A673 (cell line): ENCODE results near the gene MTMR8. TPM values are rescaled to one million over a fixed set of nuclear protein-coding genes. Genes with fewer than 3 reads are reported as not detected.

Source experiments
- BruUV-seq: library from RNA; stranded (reverse); fragments of 400-500 nt; replicated peaks from 2 replicates; lab custom pipeline; 2021; lab: Mats Ljungman, UMichigan
- CTCF ChIA-PET: fragments of 300-600 bp; sonication (Branson Sonifier 250); formaldehyde crosslinking; loops from one replicate; lab custom pipeline; 2022; ENCODE audit warnings: antibody characterized with exemption; lab: Charles Lee
- POLR2A ChIA-PET: fragments of 300-600 bp; sonication (Branson Sonifier 250); formaldehyde crosslinking; loops from one replicate; lab custom pipeline; 2022; ENCODE audit warnings: antibody characterized with exemption; ENCODE audit not compliant: low non-redundant PET; lab: Charles Lee
- DNase-seq: peaks from one replicate; pipeline ENCODE4 v3.0.0-alpha.2; 2015; ENCODE audit warnings: low spot score
- H3K27ac ChIP-seq: fragments of 200-600 bp; sonication (generic); 2 replicates; pipeline ENCODE4 v1.5.1; 2016; ENCODE audit warnings: mixed run types, low read depth, mild to moderate bottlenecking, mixed read lengths, antibody characterized with exemption, low read length; ENCODE audit not compliant: poor library complexity, severe bottlenecking
- H3K27me3 ChIP-seq: fragments of 200-600 bp; sonication (generic); replicated peaks from 2 replicates; pipeline ENCODE4 v1.6.1; 2017; ENCODE audit warnings: mixed run types, low read depth, mild to moderate bottlenecking, mixed read lengths, antibody characterized with exemption, low read length; ENCODE audit not compliant: insufficient read depth, poor library complexity
- H3K36me3 ChIP-seq: fragments of 200-600 bp; sonication (generic); 2 replicates; pipeline ENCODE4 v1.6.1; 2016; ENCODE audit warnings: mixed run types, mild to moderate bottlenecking, mixed read lengths, antibody characterized with exemption, low read length; ENCODE audit not compliant: insufficient read depth, poor library complexity, severe bottlenecking
- H3K4me1 ChIP-seq: fragments of 200-600 bp; sonication (generic); 2 replicates; pipeline ENCODE4 v1.6.1; 2017; ENCODE audit warnings: mixed run types, mild to moderate bottlenecking, mixed read lengths, antibody characterized with exemption, low read length; ENCODE audit not compliant: insufficient read depth, poor library complexity, severe bottlenecking
- H3K4me3 ChIP-seq: fragments of 200-600 bp; sonication (generic); 2 replicates; pipeline ENCODE4 v1.5.1; 2016; ENCODE audit warnings: low read depth, mixed run types, mild to moderate bottlenecking, mixed read lengths, low read length; ENCODE audit not compliant: poor library complexity, severe bottlenecking
- H3K9me3 ChIP-seq: fragments of 200-600 bp; sonication (generic); 2 replicates; pipeline ENCODE4 v1.6.1; 2016; ENCODE audit warnings: mixed run types, low read depth, mild to moderate bottlenecking, mixed read lengths, antibody characterized with exemption, low read length; ENCODE audit not compliant: poor library complexity, severe bottlenecking
- CTCF ChIP-seq: fragments of 300-800, 200-600 bp; sonication (generic); conservative IDR thresholded peaks from 2 replicates; pipeline ENCODE4 v1.5.1; 2017; ENCODE audit warnings: low read depth, mild to moderate bottlenecking, antibody characterized with exemption, low read length, moderate library complexity, mixed read lengths
- EZH2 ChIP-seq: fragments of 200-600 bp; sonication (generic); IDR thresholded peaks from 2 replicates; pipeline ENCODE4 v1.6.1; 2017; ENCODE audit warnings: borderline replicate concordance, low read depth, mild to moderate bottlenecking, mixed read lengths, antibody characterized with exemption, low read length; ENCODE audit not compliant: poor library complexity, severe bottlenecking
- intact Hi-C: fragments of 100-400 bp; cut with micrococcal nuclease; formaldehyde crosslinking; loops from one replicate; pipeline ENCODE4 v1.10.0; 2022; ENCODE audit not compliant: unreplicated experiment
- total RNA-seq: library from RNA; stranded (reverse); gene quantifications from 2 replicates; pipeline ENCODE4 v1.2.3, GENCODE V29; 2021

Gene MTMR8
- total RNA-seq, 1 experiment from 2014 or later: not detected

GRCh38 chrX:64377753-64378152 is 17.5 kb downstream of the MTMR8 start:
- ChIA-PET POLR2A (no interaction called here), CTCF (no interaction called here)
- H3K4me1 ChIP-seq: no peaks in the 10 kb centered on the region
- no peaks in the 10 kb centered on the region for H3K36me3 ChIP-seq
- TF ChIP-seq EZH2 (no peak), CTCF (no peak)
- intact Hi-C loops: no loop called here
- no peak overlapping the region for H3K4me3 ChIP-seq
- H3K27ac ChIP-seq: no peak overlapping the region
- no TSS peak for BruUV-seq
- H3K27me3 ChIP-seq: no peaks in the 10 kb centered on the region
- H3K9me3 ChIP-seq: peaks cover 11% of the 10 kb centered on the region
- no peak for DNase-seq

GRCh38 chrX:64352081-64352480 is 43.2 kb downstream of the MTMR8 start:
- no peak for TF ChIP-seq CTCF
- no peak for TF ChIP-seq EZH2
- no peaks in the 10 kb centered on the region for H3K27me3 ChIP-seq
- ChIA-PET POLR2A (no interaction called here), CTCF (no interaction called here)
- no peak overlapping the region for H3K27ac ChIP-seq
- no TSS peak for BruUV-seq
- H3K4me1 ChIP-seq: no peaks in the 10 kb centered on the region
- no peaks in the 10 kb centered on the region for H3K36me3 ChIP-seq
- no peak for DNase-seq
- no peak overlapping the region for H3K4me3 ChIP-seq
- peaks cover 10% of the 10 kb centered on the region for H3K9me3 ChIP-seq
- intact Hi-C loops: no loop called here

- TF ChIP-seq CTCF: no peak
- no peak for TF ChIP-seq EZH2
- no peaks in the 10 kb centered on the region for H3K4me1 ChIP-seq
- H3K27ac ChIP-seq: no peak overlapping the region
- CTCF ChIA-PET: no interaction called here
- intact Hi-C loops: no loop called here
- H3K4me3 ChIP-seq: no peak overlapping the region
- POLR2A ChIA-PET: no interaction called here
- peaks cover 10% of the 10 kb centered on the region for H3K9me3 ChIP-seq
- no peak for DNase-seq
- no peaks in the 10 kb centered on the region for H3K36me3 ChIP-seq
- BruUV-seq: no TSS peak
- no peaks in the 10 kb centered on the region for H3K27me3 ChIP-seq
Measured at GRCh38 chrX:64350521-64350920, 44.7 kb downstream of the MTMR8 start.
